Upper lobe of right lung (tissue), 1 donor: Measurements from ENCODE around the gene WWOX. TPM values are rescaled to one million over a fixed set of nuclear protein-coding genes. Genes with fewer than 3 reads are reported as not detected.

Experiments
- ATAC-seq: fragments of 200-7000 bp; cut with Tn5 transposase; one replicate; pipeline ENCODE4 v1.9.1; 2020; ENCODE audit warnings: mild to moderate bottlenecking, moderate library complexity
- DNase-seq: peaks from one replicate; pipeline ENCODE4 v3.0.0-alpha.2; 2020
- H3K27ac ChIP-seq: fragments of 200-600 bp; one replicate; pipeline ENCODE4 v1.8.0; 2022
- H3K27me3 ChIP-seq: fragments of 200-600 bp; one replicate; pipeline ENCODE4 v1.8.0; 2022; ENCODE audit warnings: mild to moderate bottlenecking
- H3K36me3 ChIP-seq: fragments of 200-600 bp; one replicate; pipeline ENCODE4 v1.8.0; 2022
- H3K4me1 ChIP-seq: fragments of 200-600 bp; one replicate; pipeline ENCODE4 v1.8.0; 2022
- H3K4me3 ChIP-seq: fragments of 200-600 bp; one replicate; pipeline ENCODE4 v1.8.0; 2022; ENCODE audit warnings: mild to moderate bottlenecking
- H3K9me3 ChIP-seq: fragments of 200-600 bp; one replicate; pipeline ENCODE4 v1.8.0; 2022
- intact Hi-C: fragments of 100-400 bp; cut with DNase I; formaldehyde crosslinking; loops from one replicate; pipeline ENCODE4 v1.11.0; 2022
- total RNA-seq: library from RNA; stranded (reverse); fragmentation: NEBNext Ultra II Directional; extraction: Animal tissue kit (Norgen Biotek cat#: 25700); gene quantifications from one replicate; pipeline ENCODE4 v1.2.1, GENCODE V29; 2021
- TF ChIP-seq, protein P1 (sequence below): fragments of 200-600 bp; IDR thresholded peaks from one replicate; pipeline ENCODE4 v1.8.0; 2022; ENCODE audit warnings: antibody characterized with exemption
- donor health status: DM: no; HTN: yes; CAD: no; lungs with severe emphysema.

WWOX gene
- total RNA-seq, 1 donor from 2014 or later: 17.0 TPM

DNA sequence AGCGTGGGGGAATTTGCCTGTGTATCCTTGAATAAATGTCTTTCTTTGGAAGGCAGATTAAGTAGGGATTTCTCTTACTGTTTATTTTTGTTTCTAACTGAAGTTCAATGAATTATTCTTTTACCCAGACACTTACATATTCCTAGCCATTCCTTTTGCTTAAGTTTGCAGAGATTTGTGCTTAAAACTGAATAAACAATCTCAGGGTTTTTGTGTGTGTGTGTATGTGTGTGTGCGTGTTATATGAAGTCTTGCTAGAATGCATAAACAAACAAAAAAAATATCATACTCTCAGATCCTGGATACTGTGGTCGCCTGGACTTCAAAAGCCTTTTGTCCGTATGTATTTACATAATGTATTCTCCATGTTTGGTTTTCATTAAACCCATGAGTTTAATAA, 828.3 kb downstream of the WWOX start:
- H3K27me3 ChIP-seq: no peaks in the 10 kb centered on the region
- ATAC-seq: no peak
- DNase-seq: no peak
- TF ChIP-seq, protein P1, sequence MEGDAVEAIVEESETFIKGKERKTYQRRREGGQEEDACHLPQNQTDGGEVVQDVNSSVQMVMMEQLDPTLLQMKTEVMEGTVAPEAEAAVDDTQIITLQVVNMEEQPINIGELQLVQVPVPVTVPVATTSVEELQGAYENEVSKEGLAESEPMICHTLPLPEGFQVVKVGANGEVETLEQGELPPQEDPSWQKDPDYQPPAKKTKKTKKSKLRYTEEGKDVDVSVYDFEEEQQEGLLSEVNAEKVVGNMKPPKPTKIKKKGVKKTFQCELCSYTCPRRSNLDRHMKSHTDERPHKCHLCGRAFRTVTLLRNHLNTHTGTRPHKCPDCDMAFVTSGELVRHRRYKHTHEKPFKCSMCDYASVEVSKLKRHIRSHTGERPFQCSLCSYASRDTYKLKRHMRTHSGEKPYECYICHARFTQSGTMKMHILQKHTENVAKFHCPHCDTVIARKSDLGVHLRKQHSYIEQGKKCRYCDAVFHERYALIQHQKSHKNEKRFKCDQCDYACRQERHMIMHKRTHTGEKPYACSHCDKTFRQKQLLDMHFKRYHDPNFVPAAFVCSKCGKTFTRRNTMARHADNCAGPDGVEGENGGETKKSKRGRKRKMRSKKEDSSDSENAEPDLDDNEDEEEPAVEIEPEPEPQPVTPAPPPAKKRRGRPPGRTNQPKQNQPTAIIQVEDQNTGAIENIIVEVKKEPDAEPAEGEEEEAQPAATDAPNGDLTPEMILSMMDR: no peak
- H3K27ac ChIP-seq: no peak overlapping the region
- no peaks in the 10 kb centered on the region for H3K4me1 ChIP-seq
- H3K36me3 ChIP-seq: no peaks in the 10 kb centered on the region
- no peaks in the 10 kb centered on the region for H3K9me3 ChIP-seq
- peak overlapping the region; percentile 17 for H3K4me3 ChIP-seq
- intact Hi-C loops: no loop called here

DNA sequence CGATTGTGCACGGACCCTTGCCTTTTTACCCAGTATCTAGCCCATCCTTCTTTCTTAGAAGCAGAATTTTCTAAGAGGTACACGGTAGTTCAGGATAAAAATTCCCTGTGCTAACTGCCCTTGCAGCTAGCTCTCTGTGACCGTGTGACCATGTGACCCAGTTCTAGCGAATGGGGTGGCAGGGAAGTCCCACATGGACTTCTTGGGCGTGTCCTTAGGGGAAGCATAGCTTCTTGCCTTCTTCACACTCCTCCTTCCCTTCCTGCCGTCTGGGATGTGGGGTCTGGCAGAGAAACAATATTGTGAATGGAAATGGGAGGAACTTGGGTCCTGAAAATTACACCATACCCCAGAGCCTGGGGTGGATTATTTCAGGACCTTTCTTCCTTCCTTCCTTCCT, 830.4 kb downstream of the WWOX start:
- H3K27me3 ChIP-seq: no peaks in the 10 kb centered on the region
- ATAC-seq (no peak), DNase-seq (no peak)
- no peaks in the 10 kb centered on the region for H3K36me3 ChIP-seq
- TF ChIP-seq, protein P1: no peak
- no peaks in the 10 kb centered on the region for H3K9me3 ChIP-seq
- intact Hi-C loops: no loop called here
- H3K27ac ChIP-seq: no peak overlapping the region
- H3K4me1 ChIP-seq: no peaks in the 10 kb centered on the region
- H3K4me3 ChIP-seq: no peak overlapping the region

DNA sequence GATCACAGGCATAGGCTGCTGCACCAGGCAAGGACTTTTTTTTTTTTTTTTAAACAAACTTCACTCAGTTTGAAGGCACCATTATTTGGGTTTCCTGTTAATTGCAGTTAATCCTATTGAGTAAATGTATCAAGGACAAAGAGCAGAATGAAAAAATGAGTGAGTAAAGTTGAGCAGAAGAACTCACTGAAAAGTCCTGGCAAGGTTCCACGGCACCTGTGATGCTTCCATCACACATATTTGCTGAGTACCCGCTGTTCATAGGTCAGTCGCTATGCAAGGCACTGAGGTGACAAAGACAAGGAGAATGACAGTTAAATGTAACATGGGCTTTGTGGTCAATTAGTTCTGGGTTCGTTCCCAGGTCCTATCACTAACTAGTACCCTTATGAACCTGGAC, 831.1 kb downstream of the WWOX start:
- DNase-seq: no peak
- H3K9me3 ChIP-seq: no peaks in the 10 kb centered on the region
- H3K27me3 ChIP-seq: no peaks in the 10 kb centered on the region
- intact Hi-C loops: no loop called here
- H3K27ac ChIP-seq: no peak overlapping the region
- TF ChIP-seq, protein P1: no peak
- H3K4me3 ChIP-seq: no peak overlapping the region
- no peaks in the 10 kb centered on the region for H3K4me1 ChIP-seq
- H3K36me3 ChIP-seq: no peaks in the 10 kb centered on the region
- no peak for ATAC-seq

DNA sequence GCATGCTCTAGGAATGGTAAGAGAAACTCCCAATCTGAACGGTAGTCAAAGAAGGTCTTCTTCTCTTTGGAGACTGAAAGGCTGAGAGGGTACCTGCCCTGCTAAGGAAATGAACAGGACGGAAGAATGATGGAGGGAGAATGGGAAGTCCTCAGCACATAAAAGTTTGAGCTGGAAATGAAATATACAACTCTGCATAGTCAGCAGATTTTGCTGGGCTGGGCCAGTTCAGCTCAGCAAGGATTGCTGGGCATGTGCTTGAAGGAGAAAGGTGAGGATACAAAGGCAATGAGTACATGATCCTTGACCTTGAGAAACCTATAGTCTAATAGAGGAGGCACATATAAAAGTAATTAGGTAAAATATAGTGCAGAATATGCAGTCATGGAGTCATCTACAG, 831.8 kb downstream of the WWOX start:
- ATAC-seq: no peak
- no peak overlapping the region for H3K4me3 ChIP-seq
- DNase-seq: no peak

DNA sequence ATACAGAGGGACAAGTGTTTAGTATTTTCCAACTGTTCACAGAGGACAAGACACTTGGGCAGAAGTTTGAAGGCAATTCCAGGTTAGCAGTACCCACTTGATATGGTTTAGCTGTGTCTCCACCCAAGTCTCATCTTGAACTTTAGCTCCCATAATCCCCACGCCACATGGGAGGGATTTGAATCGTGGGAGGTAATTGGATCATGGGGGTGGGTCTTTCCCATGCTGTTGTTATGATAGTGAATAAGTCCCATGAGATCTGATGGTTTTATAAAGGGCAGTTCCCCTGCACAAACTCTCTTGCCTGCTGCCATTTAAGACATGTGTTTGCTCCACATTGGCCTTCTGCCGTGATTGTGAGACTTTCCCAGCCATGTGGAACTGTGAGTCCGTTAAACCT, 832.2 kb downstream of the WWOX start:
- H3K4me1 ChIP-seq: no peaks in the 10 kb centered on the region
- no peaks in the 10 kb centered on the region for H3K9me3 ChIP-seq
- H3K27me3 ChIP-seq: no peaks in the 10 kb centered on the region
- H3K27ac ChIP-seq: no peak overlapping the region
- no peak for ATAC-seq
- TF ChIP-seq, protein P1: no peak
- H3K4me3 ChIP-seq: no peak overlapping the region
- DNase-seq: no peak
- H3K36me3 ChIP-seq: no peaks in the 10 kb centered on the region
- intact Hi-C loops: no loop called here

More for the DNA sequence above, 831.8 kb downstream of the WWOX start:
- no peaks in the 10 kb centered on the region for H3K4me1 ChIP-seq
- intact Hi-C loops: no loop called here
- no peaks in the 10 kb centered on the region for H3K27me3 ChIP-seq
- no peaks in the 10 kb centered on the region for H3K36me3 ChIP-seq
- H3K9me3 ChIP-seq: no peaks in the 10 kb centered on the region
- no peak overlapping the region for H3K27ac ChIP-seq
- TF ChIP-seq, protein P1: no peak

DNA sequence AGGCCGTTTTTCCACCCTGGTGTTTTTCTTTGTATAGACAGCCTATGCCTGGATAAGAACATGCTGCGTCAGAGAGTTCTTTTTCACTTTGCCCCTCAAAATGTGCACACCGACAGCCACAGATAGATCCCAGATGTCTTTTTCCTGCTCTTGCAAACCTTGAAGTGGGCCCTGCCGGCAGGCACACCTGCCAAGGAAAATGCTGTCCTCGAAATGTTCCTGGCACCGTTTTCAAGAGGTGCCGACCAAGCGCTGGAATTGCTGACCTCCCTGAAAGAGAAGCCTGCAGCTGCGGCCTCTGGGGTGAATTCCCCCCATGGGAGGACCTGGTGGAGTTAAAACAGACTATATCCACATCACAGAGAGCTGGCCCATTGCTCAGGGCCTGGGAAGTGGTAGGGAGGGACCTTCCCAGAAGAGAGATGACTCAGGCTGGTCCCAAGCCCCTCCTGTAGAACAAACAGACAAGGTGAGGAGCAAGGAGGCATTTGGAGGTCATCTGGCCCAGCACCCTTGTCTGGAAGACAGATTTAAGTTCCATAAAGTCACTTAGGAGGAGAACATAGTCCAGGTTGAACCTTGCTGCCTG, 833.0 kb downstream of the WWOX start:
- Histone ChIP-seq H3K4me1 (no peaks in the 10 kb centered on the region), H3K9me3 (no peaks in the 10 kb centered on the region), H3K4me3 (no peak overlapping the region), H3K27ac (no peak overlapping the region), H3K36me3 (no peaks in the 10 kb centered on the region), H3K27me3 (no peaks in the 10 kb centered on the region)
- ATAC-seq (no peak), DNase-seq (no peak)
- TF ChIP-seq, protein P1: no peak
- intact Hi-C loops: no loop called here
